ENCODE results near the gene NRXN3.

The NRXN3 gene

GRCh38 chr14:79601579-79601978, 1431.4 kb downstream of the NRXN3 start:
- no peak overlapping the region for H3K4me3 ChIP-seq (ENCODE audit: low read depth, low read length)
- DNase-seq (ENCODE audit: low read depth) = no peak
- no peak for TF ChIP-seq CTCF (IDR thresholded peaks at IDR 0.05; ENCODE audit: insufficient read depth, low read depth, low read length, missing control alignments)

- no peak overlapping the region for H3K4me3 ChIP-seq (ENCODE audit: low read depth, low read length)
- no peak for DNase-seq (ENCODE audit: low read depth)
- TF ChIP-seq CTCF (IDR thresholded peaks at IDR 0.05; ENCODE audit: insufficient read depth, low read depth, low read length, missing control alignments) = no peak
These were observed 1431.9 kb downstream of the NRXN3 start for GRCh38 chr14:79602045-79602444.

GRCh38 chr14:79602742-79603141, 1432.6 kb downstream of the NRXN3 start:
- no peak for TF ChIP-seq CTCF (IDR thresholded peaks at IDR 0.05; ENCODE audit: insufficient read depth, low read depth, low read length, missing control alignments)
- no peak overlapping the region for H3K4me3 ChIP-seq (ENCODE audit: low read depth, low read length)
- no peak for DNase-seq (ENCODE audit: low read depth)

- no peak for TF ChIP-seq CTCF (IDR thresholded peaks at IDR 0.05; ENCODE audit: insufficient read depth, low read depth, low read length, missing control alignments)
- no peak for DNase-seq (ENCODE audit: low read depth)
- H3K4me3 ChIP-seq (ENCODE audit: low read depth, low read length) = no peak overlapping the region
These were observed 1435.7 kb downstream of the NRXN3 start for GRCh38 chr14:79605849-79606248.

GRCh38 chr14:79608446-79608845, 1438.3 kb downstream of the NRXN3 start:
- no peak overlapping the region for H3K4me3 ChIP-seq (ENCODE audit: low read depth, low read length)
- TF ChIP-seq CTCF (IDR thresholded peaks at IDR 0.05; ENCODE audit: insufficient read depth, low read depth, low read length, missing control alignments) = no peak
- no peak for DNase-seq (ENCODE audit: low read depth)

GRCh38 chr14:79613625-79614024, 1443.5 kb downstream of the NRXN3 start:
- no peak for TF ChIP-seq CTCF (IDR thresholded peaks at IDR 0.05; ENCODE audit: insufficient read depth, low read depth, low read length, missing control alignments)
- H3K4me3 ChIP-seq (ENCODE audit: low read depth, low read length) = no peak overlapping the region
- no peak for DNase-seq (ENCODE audit: low read depth)

- no peak for DNase-seq (ENCODE audit: low read depth)
- no peak overlapping the region for H3K4me3 ChIP-seq (ENCODE audit: low read depth, low read length)
- TF ChIP-seq CTCF (IDR thresholded peaks at IDR 0.05; ENCODE audit: insufficient read depth, low read depth, low read length, missing control alignments) = no peak
These were observed 1444.3 kb downstream of the NRXN3 start for GRCh38 chr14:79614448-79614847.
